H7 (cell line): ENCODE results near the gene CPED1. TPM values are rescaled to one million over a fixed set of nuclear protein-coding genes. Genes with fewer than 3 reads are reported as not detected.
"Not testable (repeated sequence)": the region's sequence is repeated elsewhere in the genome, so short reads cannot be mapped to it uniquely, and the experiment has no call there.

Source experiments
- DNase-seq: peaks from one replicate; pipeline ENCODE4 v3.0.0; 2012
- H3K27me3 ChIP-seq: 2 replicates; pipeline ENCODE4 v1.6.0; 2011; ENCODE audit warnings: mild to moderate bottlenecking, low read length; ENCODE audit not compliant: control insufficient read depth, insufficient read depth
- H3K36me3 ChIP-seq: replicated peaks from 2 replicates; pipeline ENCODE4 v1.5.1; 2011; ENCODE audit warnings: low read length; ENCODE audit not compliant: control insufficient read depth, insufficient read depth
- H3K4me3 ChIP-seq: 2 replicates; pipeline ENCODE4 v1.5.1; 2011; ENCODE audit warnings: low read depth, mild to moderate bottlenecking, control low read depth, low read length, moderate library complexity; ENCODE audit not compliant: insufficient read depth
- total RNA-seq: library from RNA; depleted of rRNA; stranded (reverse); fragments of >200 nt; shearing (Covaris generic); gene quantifications from 2 replicates; pipeline ENCODE4 v1.2.3, GENCODE V29; 2014

The CPED1 gene
- total RNA-seq, 1 experiment from 2014 or later: not detected

DNA sequence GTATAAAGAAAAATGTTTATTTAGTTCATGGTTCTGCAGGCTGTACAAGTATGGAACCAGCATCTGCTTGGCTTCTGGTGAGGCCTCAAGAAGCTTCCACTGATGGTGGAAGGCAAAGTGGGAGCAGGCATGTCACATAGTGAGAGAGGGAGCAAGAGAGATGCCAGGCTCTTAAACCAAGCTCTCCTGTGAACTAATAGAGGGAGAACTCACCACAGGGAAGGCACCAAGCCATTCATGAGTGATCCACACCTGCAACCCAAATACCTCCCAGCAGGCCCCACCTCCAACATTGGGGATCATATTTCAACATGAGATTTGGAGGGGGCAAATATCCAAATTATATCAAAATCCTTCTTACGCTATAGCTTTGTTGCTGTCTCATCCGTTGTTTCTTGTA, 113.1 kb downstream of the CPED1 start:
- Histone ChIP-seq H3K27me3 (no peaks in the 10 kb centered on the region), H3K4me3 (no peak overlapping the region), H3K36me3 (no peaks in the 10 kb centered on the region)
- no peak for DNase-seq

- no peak overlapping the region for H3K4me3 ChIP-seq
- no peak for DNase-seq
Observed at GRCh38 chr7:121102619-121103018, 114.1 kb downstream of the CPED1 start.

DNA sequence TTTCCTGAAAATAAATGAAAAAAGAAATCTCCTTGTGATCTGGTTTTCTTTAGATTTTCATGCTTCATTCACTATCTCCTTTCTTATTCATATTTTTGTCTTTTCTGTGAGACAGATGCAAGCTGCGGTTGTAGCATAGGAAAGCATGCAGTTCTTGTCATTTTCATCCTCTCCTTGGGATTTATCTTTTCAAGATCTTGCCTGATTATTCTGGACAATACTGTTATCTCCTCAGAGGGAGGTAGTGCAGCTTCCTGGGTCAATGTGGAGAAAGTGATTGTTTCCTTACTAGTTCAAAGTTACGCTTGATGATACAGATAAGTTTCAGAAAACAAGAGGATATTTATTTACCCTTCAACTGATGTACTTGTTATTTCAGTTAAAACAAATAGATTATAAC, 114.6 kb downstream of the CPED1 start:
- no peak for DNase-seq
- no peaks in the 10 kb centered on the region for H3K27me3 ChIP-seq
- H3K36me3 ChIP-seq: no peaks in the 10 kb centered on the region
- H3K4me3 ChIP-seq: no peak overlapping the region

More at GRCh38 chr7:121102619-121103018, 114.1 kb downstream of the CPED1 start:
- H3K27me3 ChIP-seq: no peaks in the 10 kb centered on the region
- no peaks in the 10 kb centered on the region for H3K36me3 ChIP-seq

DNA sequence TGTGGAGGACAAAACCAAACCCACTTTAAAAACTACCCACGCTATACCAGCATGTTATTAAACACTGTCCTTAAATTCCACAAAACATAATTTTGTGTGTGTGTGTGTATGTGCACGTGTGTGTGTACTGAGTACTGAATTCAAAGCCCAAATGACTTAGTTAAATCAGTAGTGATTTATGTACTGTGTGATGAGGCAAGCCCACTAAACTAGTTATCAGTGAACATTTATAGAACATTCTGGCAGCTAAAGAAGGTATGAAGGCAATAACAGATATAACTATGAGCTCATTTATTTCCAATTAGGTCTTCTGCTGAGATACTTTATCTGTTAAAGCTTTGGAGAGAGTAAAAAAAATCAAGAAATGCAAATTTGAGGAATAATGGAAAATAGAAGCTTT, 115.1 kb downstream of the CPED1 start:
- Histone ChIP-seq H3K4me3 (no peak overlapping the region), H3K27me3 (no peaks in the 10 kb centered on the region), H3K36me3 (no peaks in the 10 kb centered on the region)
- no peak for DNase-seq

GRCh38 chr7:121105262-121105661, 116.8 kb downstream of the CPED1 start:
- no peak overlapping the region for H3K4me3 ChIP-seq
- no peaks in the 10 kb centered on the region for H3K27me3 ChIP-seq
- no peaks in the 10 kb centered on the region for H3K36me3 ChIP-seq
- no peak for DNase-seq

GRCh38 chr7:121107923-121108498, 119.5 kb downstream of the CPED1 start:
- Histone ChIP-seq H3K4me3 (no peak overlapping the region), H3K27me3 (no peaks in the 10 kb centered on the region), H3K36me3 (no peaks in the 10 kb centered on the region)
- DNase-seq: peak; percentile 2

DNA sequence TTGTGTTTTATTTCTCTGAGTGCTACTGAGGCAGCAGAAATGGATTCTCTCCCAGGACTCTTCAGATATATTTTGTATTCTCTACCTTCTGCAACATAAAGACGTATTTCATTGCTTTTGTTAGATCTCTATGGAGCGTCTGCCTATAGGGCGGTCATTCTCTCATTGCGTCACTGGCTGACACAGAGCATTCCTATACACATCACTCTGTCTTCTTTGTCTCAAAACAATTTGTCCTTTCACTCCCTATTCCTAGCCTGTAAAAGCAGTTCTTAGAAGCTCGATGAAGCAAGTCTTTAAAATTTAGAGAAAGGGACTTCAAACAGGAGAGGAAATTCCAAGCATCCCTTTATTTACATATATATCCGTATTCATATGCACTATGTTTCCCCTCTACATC, 120.6 kb downstream of the CPED1 start:
- Histone ChIP-seq H3K36me3 (no peaks in the 10 kb centered on the region), H3K4me3 (no peak overlapping the region), H3K27me3 (no peaks in the 10 kb centered on the region)
- no peak for DNase-seq

DNA sequence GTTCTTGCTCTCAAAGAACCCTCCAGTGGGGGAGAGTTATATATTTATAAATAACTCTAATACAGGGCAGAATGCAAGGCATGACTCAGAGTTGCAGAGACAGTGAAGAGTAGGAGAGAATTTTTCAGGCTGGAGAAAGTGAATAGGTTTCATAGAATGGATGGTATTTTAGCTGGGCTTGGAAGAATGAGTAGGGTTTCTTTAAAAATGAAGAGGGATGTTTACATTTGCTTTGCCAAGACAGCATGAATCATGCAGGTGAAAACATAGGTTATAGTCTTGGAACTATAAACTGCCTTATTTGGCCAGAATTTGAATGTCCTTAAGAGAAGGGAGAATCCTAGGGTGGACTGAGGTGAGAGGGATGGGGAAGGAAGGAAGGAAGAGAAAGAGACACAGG, 124.8 kb downstream of the CPED1 start:
- Histone ChIP-seq H3K36me3 (no peaks in the 10 kb centered on the region), H3K4me3 (no peak overlapping the region), H3K27me3 (no peaks in the 10 kb centered on the region)
- DNase-seq: no peak

DNA sequence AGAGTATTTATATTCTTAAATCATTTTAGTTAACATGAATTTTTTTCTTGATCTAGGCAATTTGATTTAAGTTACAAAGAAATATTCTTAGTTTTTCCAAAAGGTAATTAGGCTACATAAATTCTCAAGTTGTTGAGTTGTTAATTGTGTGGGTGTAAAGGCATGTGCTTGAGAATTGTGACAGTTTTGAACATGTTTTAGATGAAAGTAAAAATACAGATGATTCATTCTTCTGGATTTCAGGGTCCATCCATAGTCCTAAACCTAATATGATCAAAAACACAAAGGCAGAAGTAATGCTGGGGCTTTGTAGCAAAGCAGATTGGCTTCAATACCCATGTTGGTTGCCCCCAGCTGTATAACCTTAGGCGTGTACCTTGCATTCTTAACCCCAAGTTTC, 127.9 kb downstream of the CPED1 start:
- no peak overlapping the region for H3K4me3 ChIP-seq
- H3K36me3 ChIP-seq: no peaks in the 10 kb centered on the region
- no peak for DNase-seq
- no peaks in the 10 kb centered on the region for H3K27me3 ChIP-seq

DNA sequence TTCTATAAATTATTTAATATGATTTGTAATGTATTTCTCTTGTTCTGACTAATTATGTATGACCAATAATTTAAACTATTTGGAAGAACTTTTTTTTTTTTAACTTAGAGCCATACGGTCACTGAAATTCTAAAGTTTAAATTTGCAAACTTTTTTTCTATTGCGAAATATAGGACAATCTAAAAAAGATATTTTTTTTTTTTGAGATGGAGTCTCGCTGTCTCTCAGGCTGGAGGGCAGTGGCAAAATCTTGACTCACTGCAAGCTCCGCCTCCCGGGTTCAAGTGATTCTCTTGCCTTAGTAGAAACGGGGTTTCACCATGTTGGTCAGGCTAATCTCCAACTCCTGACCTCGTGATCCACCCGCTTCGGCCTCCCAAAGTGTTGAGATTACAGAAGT, 130.5 kb downstream of the CPED1 start:
- no peaks in the 10 kb centered on the region for H3K27me3 ChIP-seq

DNA sequence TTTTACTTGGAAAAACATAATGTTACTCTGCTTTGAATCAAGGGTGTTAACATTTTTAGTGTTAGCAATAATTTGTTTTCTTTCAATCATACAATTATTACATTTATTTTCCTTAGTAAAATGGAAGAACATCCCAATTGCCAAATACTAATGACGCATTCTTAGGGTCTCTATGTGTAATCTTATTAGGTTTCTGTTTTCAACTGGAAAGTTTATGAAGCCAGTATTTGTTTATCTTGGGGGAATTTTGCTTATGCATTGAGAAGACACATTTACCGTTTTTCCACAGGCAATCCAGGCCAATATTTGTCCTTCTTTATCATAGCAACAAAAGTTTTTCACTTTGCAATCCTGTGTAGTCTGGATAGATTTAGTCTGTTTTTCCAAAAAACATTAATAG, 134.5 kb downstream of the CPED1 start:
- H3K4me3 ChIP-seq: no peak overlapping the region
- no peak for DNase-seq
- H3K36me3 ChIP-seq: no peaks in the 10 kb centered on the region

More for the DNA sequence above, 130.5 kb downstream of the CPED1 start:
- Histone ChIP-seq H3K36me3 (no peaks in the 10 kb centered on the region), H3K4me3 (no peak overlapping the region)
- DNase-seq: no peak

DNA sequence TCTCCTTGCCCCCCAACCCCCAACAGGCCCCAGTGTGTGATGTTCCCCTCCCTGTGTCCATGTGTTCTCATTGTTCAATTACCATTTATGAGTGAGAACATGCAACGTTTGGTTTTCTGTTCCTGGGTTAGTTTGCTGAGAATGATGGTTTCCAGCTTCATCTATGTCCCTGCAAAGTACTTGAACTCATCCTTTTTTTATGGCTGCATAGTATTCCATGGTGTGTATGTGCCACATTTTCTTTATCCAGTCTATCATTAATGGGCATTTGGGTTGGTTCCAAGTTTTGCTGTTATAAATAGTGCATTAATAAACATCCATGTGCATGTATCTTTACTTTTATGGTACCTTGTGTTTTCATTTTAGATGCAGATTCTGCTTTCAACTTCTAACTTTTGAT, 136.9 kb downstream of the CPED1 start:
- not testable (repeated sequence) for H3K27me3 ChIP-seq, H3K4me3 ChIP-seq, H3K36me3 ChIP-seq, DNase-seq

More for the DNA sequence above, 134.5 kb downstream of the CPED1 start:
- no peaks in the 10 kb centered on the region for H3K27me3 ChIP-seq

DNA sequence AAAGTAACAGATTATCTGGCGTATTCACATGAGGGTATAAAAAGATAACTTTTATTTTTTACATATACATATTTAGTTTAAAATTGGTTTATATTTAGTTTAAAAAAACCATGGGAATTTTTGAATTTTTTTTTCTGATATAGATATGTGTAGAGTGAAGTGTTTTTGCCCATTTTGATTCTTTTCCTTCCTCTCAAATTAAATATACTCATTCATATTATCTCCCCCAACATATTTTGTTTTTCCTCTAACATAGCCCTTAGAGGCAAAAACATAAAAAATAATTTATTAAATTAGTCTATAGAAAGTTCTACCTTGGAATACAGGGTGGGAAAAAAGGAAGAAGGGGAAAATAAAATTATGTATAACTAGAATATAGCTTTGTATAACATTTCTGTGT, 137.7 kb downstream of the CPED1 start:
- Histone ChIP-seq H3K36me3 (no peaks in the 10 kb centered on the region), H3K27me3 (no peaks in the 10 kb centered on the region), H3K4me3 (no peak overlapping the region)
- DNase-seq: no peak

- H3K4me3 ChIP-seq: no peak overlapping the region
- DNase-seq: no peak
- H3K36me3 ChIP-seq: no peaks in the 10 kb centered on the region
- H3K27me3 ChIP-seq: no peaks in the 10 kb centered on the region
Observed at GRCh38 chr7:121126801-121127534, 138.5 kb downstream of the CPED1 start.

DNA sequence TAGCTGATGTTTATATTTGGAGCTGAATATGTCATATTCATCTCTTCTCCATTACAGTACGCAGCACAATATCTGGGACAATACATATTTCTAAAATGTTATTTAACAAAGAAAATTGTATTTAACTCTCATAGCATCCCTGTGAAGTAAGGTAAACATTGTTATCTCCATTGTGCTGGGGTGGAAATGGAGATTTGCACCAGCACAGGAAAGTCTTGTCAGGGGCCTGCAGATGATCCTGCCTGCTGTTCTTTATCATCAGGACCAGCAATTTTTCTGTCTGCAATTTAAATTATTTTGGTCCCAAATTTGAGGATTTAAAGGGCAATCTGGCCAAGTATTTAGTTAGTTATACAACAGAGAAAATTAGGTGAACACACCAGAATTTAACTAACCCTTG, 144.4 kb downstream of the CPED1 start:
- Histone ChIP-seq H3K36me3 (no peaks in the 10 kb centered on the region), H3K4me3 (no peak overlapping the region), H3K27me3 (no peaks in the 10 kb centered on the region)
- DNase-seq: no peak
